ENCODE data around the gene PRAMEF5. TPM values are rescaled to one million over a fixed set of nuclear protein-coding genes. Genes with fewer than 3 reads are reported as not detected.
"Not testable (repeated sequence)": the region's sequence is repeated elsewhere in the genome, so short reads cannot be mapped to it uniquely, and the experiment has no call there.

PRAMEF5 gene
- total and polyA plus RNA-seq, 9 of the 15 experiments (the other 6 are each of a cell fraction or from before 2014, with no cell fraction given): not detected

DNA sequence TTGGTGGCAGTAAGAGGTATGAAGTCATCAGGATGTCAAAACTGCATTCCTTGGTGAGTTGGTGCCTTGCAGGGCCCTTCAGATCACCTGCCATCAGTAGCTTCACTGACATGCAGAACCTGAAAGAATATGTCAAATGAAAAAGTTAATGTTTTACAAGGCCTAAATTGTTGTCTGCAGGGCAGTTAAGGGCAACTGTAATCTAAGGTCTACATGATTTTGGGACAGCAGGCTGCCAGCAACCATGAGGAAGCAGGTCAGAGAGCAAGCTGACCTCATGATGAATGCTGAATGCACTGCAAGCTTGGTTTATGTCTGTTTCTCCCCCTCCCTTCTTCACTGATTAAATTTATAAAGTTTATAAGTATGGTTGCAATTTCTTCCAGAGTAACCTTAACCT, 48.2 kb downstream of the PRAMEF5 start:
- H3K4me3 ChIP-seq; H3K9ac ChIP-seq (ENCODE audit: insufficient read depth in 1 of 2, low read depth in 2 of 2, low read length in 2 of 2); CTCF ChIA-PET (ENCODE audit: low intra/inter-chr PET ratio); H3K27me3 ChIP-seq (ENCODE audit: control insufficient read depth in 2 of 2, insufficient read depth in 2 of 2, low read length in 2 of 2); H3K9me3 ChIP-seq (replicated peaks; ENCODE audit: control insufficient read depth, insufficient read depth, low read depth, low read length); FAIRE-seq; intact Hi-C loops (cut with micrococcal nuclease); H3K36me3 ChIP-seq (ENCODE audit: control insufficient read depth, insufficient read depth, low read length); H3K4me2 ChIP-seq (ENCODE audit: insufficient read depth, low read length); ATAC-seq; H3K9me1 ChIP-seq (ENCODE audit: control insufficient read depth, insufficient read depth, low read length); DNase-seq (ENCODE audit: extremely low read depth in 1 of 4, low spot score in 3 of 4); H3K27ac ChIP-seq (ENCODE audit: extremely low read depth, low read depth, low read length); H3K4me1 ChIP-seq (replicated peaks in 1 of 2; ENCODE audit: control insufficient read depth in 2 of 2, insufficient read depth in 2 of 2, low read length in 2 of 2); H2AFZ ChIP-seq (ENCODE audit: low read depth, low read length); H3K79me2 ChIP-seq (ENCODE audit: control insufficient read depth, insufficient read depth, low read length); BruUV-seq (replicated peaks); POLR2A ChIA-PET; H4K20me1 ChIP-seq (replicated peaks; ENCODE audit: control insufficient read depth, insufficient read depth, low read length); in situ Hi-C loops (cut with MboI): not testable (repeated sequence)

DNA sequence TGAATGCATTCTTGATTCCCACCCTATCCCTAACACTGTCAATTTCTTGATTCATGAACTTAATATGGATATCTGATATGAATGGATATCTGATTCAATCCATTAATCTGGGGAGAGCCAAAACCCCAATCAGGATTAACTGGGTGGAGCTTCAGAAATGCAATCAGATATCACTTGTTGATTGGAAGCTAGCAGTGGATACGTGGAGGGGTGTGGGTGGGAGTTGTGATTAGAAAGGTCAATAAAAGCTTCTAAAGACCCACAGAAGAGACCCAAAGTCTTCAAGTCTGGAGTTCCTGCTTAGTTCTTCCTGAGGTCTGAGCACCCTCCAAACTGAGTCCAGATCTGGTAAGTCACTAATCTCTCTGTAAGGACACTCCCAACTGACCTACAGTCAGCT, 49.2 kb downstream of the PRAMEF5 start, which contains the start of gene PRAMEF33:
PRAMEF33 (plus strand) TSS at position 301 of the 400 bp plus-strand sequence. CDS start 2,416 bp downstream, outside the sequence.
- in situ Hi-C loops (cut with MboI); CTCF ChIA-PET (ENCODE audit: low intra/inter-chr PET ratio); H3K9me3 ChIP-seq (replicated peaks; ENCODE audit: control insufficient read depth, insufficient read depth, low read depth, low read length); H3K9me1 ChIP-seq (ENCODE audit: control insufficient read depth, insufficient read depth, low read length); H2AFZ ChIP-seq (ENCODE audit: low read depth, low read length); H3K79me2 ChIP-seq (ENCODE audit: control insufficient read depth, insufficient read depth, low read length); BruUV-seq (replicated peaks); FAIRE-seq; ATAC-seq; H3K4me1 ChIP-seq (replicated peaks in 1 of 2; ENCODE audit: control insufficient read depth in 2 of 2, insufficient read depth in 2 of 2, low read length in 2 of 2); H3K36me3 ChIP-seq (ENCODE audit: control insufficient read depth, insufficient read depth, low read length); H3K27me3 ChIP-seq (ENCODE audit: control insufficient read depth in 2 of 2, insufficient read depth in 2 of 2, low read length in 2 of 2); DNase-seq (ENCODE audit: extremely low read depth in 1 of 4, low spot score in 3 of 4); H3K27ac ChIP-seq (ENCODE audit: extremely low read depth, low read depth, low read length); H4K20me1 ChIP-seq (replicated peaks; ENCODE audit: control insufficient read depth, insufficient read depth, low read length); H3K4me2 ChIP-seq (ENCODE audit: insufficient read depth, low read length); intact Hi-C loops (cut with micrococcal nuclease); POLR2A ChIA-PET; H3K9ac ChIP-seq (ENCODE audit: insufficient read depth in 1 of 2, low read depth in 2 of 2, low read length in 2 of 2); H3K4me3 ChIP-seq: not testable (repeated sequence)
- WGBS (ENCODE audit: insufficient coverage, low coverage, missing lambda C conversion rate): no CpG with 5 or more reads among the region's 1 CpG

Small RNA genes within 50 kb of the gene (small RNA-seq; reads per million reads assigned to genes)
- gene RNU6-771P: not detected

Other genes with a start within 250 kb of the PRAMEF5 start
Only the 7 nearest of the 16 such genes appear.
- gene HNRNPCL4, start 88.6 kb upstream of the PRAMEF5 start, total RNA-seq (2014; rRNA removed): not detected in 2 replicates
- not detected in 2 replicates for gene HNRNPCL4, start 88.6 kb upstream of the PRAMEF5 start, total RNA-seq (2014; rRNA removed; fragmentation: Illumina TruSeq; extraction: Trizol)
- gene HNRNPCL4, start 88.6 kb upstream of the PRAMEF5 start, total RNA-seq (2015; rRNA removed; fragmentation: Illumina TruSeq; extraction: Trizol): not detected in 2 replicates
- gene HNRNPCL4, start 88.6 kb upstream of the PRAMEF5 start, total RNA-seq (2021): not detected in 2 replicates
- gene HNRNPCL4, start 88.6 kb upstream of the PRAMEF5 start, polyA plus RNA-seq (2011; rRNA removed): not detected in 2 replicates
- not detected in 2 replicates for gene HNRNPCL4, start 88.6 kb upstream of the PRAMEF5 start, polyA plus RNA-seq (2014; fragmentation: Illumina TruSeq; extraction: Trizol)
- not detected for gene HNRNPCL4, start 88.6 kb upstream of the PRAMEF5 start, polyA plus RNA-seq (2014; fragmentation: Nextera tagmentation; extraction: Ambion mirVana)
- not detected in 2 replicates for gene HNRNPCL4, start 88.6 kb upstream of the PRAMEF5 start, polyA plus RNA-seq (2014; rRNA removed)
- not detected in 2 replicates for gene PRAMEF9, start 82.3 kb upstream of the PRAMEF5 start, total RNA-seq (2014; rRNA removed)
- gene PRAMEF9, start 82.3 kb upstream of the PRAMEF5 start, total RNA-seq (2014; rRNA removed; fragmentation: Illumina TruSeq; extraction: Trizol): not detected in 2 replicates
- not detected in 2 replicates for gene PRAMEF9, start 82.3 kb upstream of the PRAMEF5 start, total RNA-seq (2015; rRNA removed; fragmentation: Illumina TruSeq; extraction: Trizol)
- gene PRAMEF9, start 82.3 kb upstream of the PRAMEF5 start, total RNA-seq (2021): not detected in 2 replicates
- not detected in 2 replicates for gene PRAMEF9, start 82.3 kb upstream of the PRAMEF5 start, polyA plus RNA-seq (2011; rRNA removed)
- not detected in 2 replicates for gene PRAMEF9, start 82.3 kb upstream of the PRAMEF5 start, polyA plus RNA-seq (2014; fragmentation: Illumina TruSeq; extraction: Trizol)
- not detected for gene PRAMEF9, start 82.3 kb upstream of the PRAMEF5 start, polyA plus RNA-seq (2014; fragmentation: Nextera tagmentation; extraction: Ambion mirVana)
- gene PRAMEF9, start 82.3 kb upstream of the PRAMEF5 start, polyA plus RNA-seq (2014; rRNA removed): not detected in 2 replicates
- not detected in 2 replicates for gene PRAMEF13, start 52.8 kb upstream of the PRAMEF5 start, total RNA-seq (2014; rRNA removed)
- not detected in 2 replicates for gene PRAMEF13, start 52.8 kb upstream of the PRAMEF5 start, total RNA-seq (2014; rRNA removed; fragmentation: Illumina TruSeq; extraction: Trizol)
- gene PRAMEF13, start 52.8 kb upstream of the PRAMEF5 start, total RNA-seq (2015; rRNA removed; fragmentation: Illumina TruSeq; extraction: Trizol): not detected in 2 replicates
- not detected in 2 replicates for gene PRAMEF13, start 52.8 kb upstream of the PRAMEF5 start, total RNA-seq (2021)
- not detected in 2 replicates for gene PRAMEF13, start 52.8 kb upstream of the PRAMEF5 start, polyA plus RNA-seq (2011; rRNA removed)
- gene PRAMEF13, start 52.8 kb upstream of the PRAMEF5 start, polyA plus RNA-seq (2014; fragmentation: Illumina TruSeq; extraction: Trizol): not detected in 2 replicates
- not detected for gene PRAMEF13, start 52.8 kb upstream of the PRAMEF5 start, polyA plus RNA-seq (2014; fragmentation: Nextera tagmentation; extraction: Ambion mirVana)
- gene PRAMEF13, start 52.8 kb upstream of the PRAMEF5 start, polyA plus RNA-seq (2014; rRNA removed): not detected in 2 replicates
- not detected in 2 replicates for gene PRAMEF18, start 28.0 kb upstream of the PRAMEF5 start, total RNA-seq (2014; rRNA removed)
- not detected in 2 replicates for gene PRAMEF18, start 28.0 kb upstream of the PRAMEF5 start, total RNA-seq (2014; rRNA removed; fragmentation: Illumina TruSeq; extraction: Trizol)
- gene PRAMEF18, start 28.0 kb upstream of the PRAMEF5 start, total RNA-seq (2015; rRNA removed; fragmentation: Illumina TruSeq; extraction: Trizol): not detected in 2 replicates
- not detected in 2 replicates for gene PRAMEF18, start 28.0 kb upstream of the PRAMEF5 start, total RNA-seq (2021)
- not detected in 2 replicates for gene PRAMEF18, start 28.0 kb upstream of the PRAMEF5 start, polyA plus RNA-seq (2011; rRNA removed)
- gene PRAMEF18, start 28.0 kb upstream of the PRAMEF5 start, polyA plus RNA-seq (2014; fragmentation: Illumina TruSeq; extraction: Trizol): not detected in 2 replicates
- gene PRAMEF18, start 28.0 kb upstream of the PRAMEF5 start, polyA plus RNA-seq (2014; fragmentation: Nextera tagmentation; extraction: Ambion mirVana): not detected
- gene PRAMEF18, start 28.0 kb upstream of the PRAMEF5 start, polyA plus RNA-seq (2014; rRNA removed): not detected in 2 replicates
- gene PRAMEF8, start 30.9 kb downstream of the PRAMEF5 start, total RNA-seq (2014; rRNA removed): not detected in 2 replicates
- not detected in 2 replicates for gene PRAMEF8, start 30.9 kb downstream of the PRAMEF5 start, total RNA-seq (2014; rRNA removed; fragmentation: Illumina TruSeq; extraction: Trizol)
- not detected in 2 replicates for gene PRAMEF8, start 30.9 kb downstream of the PRAMEF5 start, total RNA-seq (2015; rRNA removed; fragmentation: Illumina TruSeq; extraction: Trizol)
- gene PRAMEF8, start 30.9 kb downstream of the PRAMEF5 start, total RNA-seq (2021): not detected in 2 replicates
- not detected in 2 replicates for gene PRAMEF8, start 30.9 kb downstream of the PRAMEF5 start, polyA plus RNA-seq (2011; rRNA removed)
- not detected in 2 replicates for gene PRAMEF8, start 30.9 kb downstream of the PRAMEF5 start, polyA plus RNA-seq (2014; fragmentation: Illumina TruSeq; extraction: Trizol)
- not detected for gene PRAMEF8, start 30.9 kb downstream of the PRAMEF5 start, polyA plus RNA-seq (2014; fragmentation: Nextera tagmentation; extraction: Ambion mirVana)
- not detected in 2 replicates for gene PRAMEF8, start 30.9 kb downstream of the PRAMEF5 start, polyA plus RNA-seq (2014; rRNA removed)
- gene PRAMEF33, start 49.3 kb downstream of the PRAMEF5 start, total RNA-seq (2014; rRNA removed): not detected in 2 replicates
- gene PRAMEF33, start 49.3 kb downstream of the PRAMEF5 start, total RNA-seq (2014; rRNA removed; fragmentation: Illumina TruSeq; extraction: Trizol): not detected in 2 replicates
- gene PRAMEF33, start 49.3 kb downstream of the PRAMEF5 start, total RNA-seq (2015; rRNA removed; fragmentation: Illumina TruSeq; extraction: Trizol): not detected in 2 replicates
- not detected in 2 replicates for gene PRAMEF33, start 49.3 kb downstream of the PRAMEF5 start, total RNA-seq (2021)
- not detected in 2 replicates for gene PRAMEF33, start 49.3 kb downstream of the PRAMEF5 start, polyA plus RNA-seq (2011; rRNA removed)
- gene PRAMEF33, start 49.3 kb downstream of the PRAMEF5 start, polyA plus RNA-seq (2014; fragmentation: Illumina TruSeq; extraction: Trizol): not detected in 2 replicates
- not detected for gene PRAMEF33, start 49.3 kb downstream of the PRAMEF5 start, polyA plus RNA-seq (2014; fragmentation: Nextera tagmentation; extraction: Ambion mirVana)
- gene PRAMEF33, start 49.3 kb downstream of the PRAMEF5 start, polyA plus RNA-seq (2014; rRNA removed): not detected in 2 replicates
- gene PRAMEF15, start 61.4 kb downstream of the PRAMEF5 start, total RNA-seq (2014; rRNA removed): not detected in 2 replicates
- gene PRAMEF15, start 61.4 kb downstream of the PRAMEF5 start, total RNA-seq (2014; rRNA removed; fragmentation: Illumina TruSeq; extraction: Trizol): not detected in 2 replicates
- gene PRAMEF15, start 61.4 kb downstream of the PRAMEF5 start, total RNA-seq (2015; rRNA removed; fragmentation: Illumina TruSeq; extraction: Trizol): not detected in 2 replicates
- not detected in 2 replicates for gene PRAMEF15, start 61.4 kb downstream of the PRAMEF5 start, total RNA-seq (2021)
- not detected in 2 replicates for gene PRAMEF15, start 61.4 kb downstream of the PRAMEF5 start, polyA plus RNA-seq (2011; rRNA removed)
- not detected in 2 replicates for gene PRAMEF15, start 61.4 kb downstream of the PRAMEF5 start, polyA plus RNA-seq (2014; fragmentation: Illumina TruSeq; extraction: Trizol)
- gene PRAMEF15, start 61.4 kb downstream of the PRAMEF5 start, polyA plus RNA-seq (2014; fragmentation: Nextera tagmentation; extraction: Ambion mirVana): not detected
- not detected in 2 replicates for gene PRAMEF15, start 61.4 kb downstream of the PRAMEF5 start, polyA plus RNA-seq (2014; rRNA removed)

Data from K562 (cell line).